SK-N-SH (cell line): ENCODE measurements around the gene TNN. TPM values are rescaled to one million over a fixed set of nuclear protein-coding genes. Genes with fewer than 3 reads are reported as not detected.

Experiments used
- CTCF ChIA-PET: fragments of 300-600, 350-600 bp; formaldehyde crosslinking; extraction: SDS; loops from one replicate; lab custom pipeline; 2021; lab: Yijun Ruan, JAX
- POLR2A ChIA-PET: fragments of 350-600 bp; sonication (Branson Sonifier 250); formaldehyde crosslinking; extraction: SDS; loops from one replicate; lab custom pipeline; 2020; ENCODE audit warnings: antibody characterized with exemption, inconsistent platforms; lab: Yijun Ruan, JAX
- DNase-seq: peaks from one replicate; pipeline ENCODE4 v3.0.0; 2012
- H2AFZ ChIP-seq: fragments of 200-600 bp; sonication (generic); 2 replicates; pipeline ENCODE4 v1.8.1; 2016; ENCODE audit warnings: antibody characterized with exemption, mild to moderate bottlenecking, low read depth
- H3F3A ChIP-seq: fragments of 200-600 bp; sonication (generic); replicated peaks from 2 replicates; pipeline ENCODE3; 2016; ENCODE audit warnings: antibody characterized with exemption, mild to moderate bottlenecking; ENCODE audit not compliant: insufficient read depth
- H3K27ac ChIP-seq, 2 experiments: fragments of 200-500 bp in 1 of 2; fragments of 200-600 bp in 1 of 2; sonication (Bioruptor generic) in 1 of 2; sonication (generic), shearing (Covaris generic) in 1 of 2; 2 replicates each; pipeline versions ENCODE4 v1.5.1 to v1.6.1; 2014 to 2016; ENCODE audit warnings: low read depth in 2 of 2, inconsistent platforms in 1 of 2, low read length in 1 of 2, mild to moderate bottlenecking in 1 of 2, mixed read lengths in 1 of 2
- H3K27me3 ChIP-seq: fragments of 200-600 bp; sonication (generic), shearing (Covaris generic); 2 replicates; pipeline ENCODE4 v1.6.1; 2016; ENCODE audit warnings: mixed run types; ENCODE audit not compliant: insufficient read depth
- H3K36me3 ChIP-seq, 2 experiments: fragments of 200-500 bp in 1 of 2; fragments of 200-600 bp in 1 of 2; sonication (Bioruptor generic) in 1 of 2; sonication (generic) in 1 of 2; replicated peaks in 1 of 2; 2 replicates each; pipeline versions ENCODE3 to v1.5.1; 2014 to 2016; ENCODE audit warnings: low read length in 1 of 2, mild to moderate bottlenecking in 1 of 2; ENCODE audit not compliant: insufficient read depth in 2 of 2, control insufficient read depth in 1 of 2
- H3K4me1 ChIP-seq, 2 experiments: fragments of 200-500 bp in 1 of 2; fragments of 200-600 bp in 1 of 2; sonication (Bioruptor generic) in 1 of 2; sonication (generic), shearing (Covaris generic) in 1 of 2; 2 replicates each; pipeline versions ENCODE4 v1.5.1 to v1.6.1; 2014 to 2016; ENCODE audit warnings: low read depth in 1 of 2, low read length in 1 of 2, mixed run types in 1 of 2; ENCODE audit not compliant: insufficient read depth in 2 of 2, control insufficient read depth in 1 of 2
- H3K4me2 ChIP-seq: fragments of 200-600 bp; sonication (generic), shearing (Covaris generic); 2 replicates; pipeline ENCODE4 v1.6.1; 2017; ENCODE audit warnings: mixed run types
- H3K4me3 ChIP-seq, 2 experiments: fragments of 200-500 bp in 1 of 2; fragments of 200-600 bp in 1 of 2; sonication (Bioruptor generic) in 1 of 2; sonication (generic), shearing (Covaris generic) in 1 of 2; 2 replicates each; pipeline versions ENCODE4 v1.5.1 to v1.8.1; 2014 to 2016; ENCODE audit warnings: low read depth in 2 of 2, inconsistent platforms in 1 of 2, low read length in 1 of 2, mild to moderate bottlenecking in 1 of 2, mixed read lengths in 1 of 2, moderate library complexity in 1 of 2
- H3K79me2 ChIP-seq: fragments of 200-600 bp; sonication (generic); 2 replicates; pipeline ENCODE4 v1.8.1; 2017; ENCODE audit warnings: mild to moderate bottlenecking; ENCODE audit not compliant: insufficient read depth
- H3K9ac ChIP-seq: fragments of 200-600 bp; sonication (generic); 2 replicates; pipeline ENCODE4 v1.6.1; 2017; ENCODE audit warnings: mixed run types
- H3K9me2 ChIP-seq: fragments of 200-600 bp; sonication (generic); 2 replicates; pipeline ENCODE4 v1.6.1; 2017; ENCODE audit warnings: mixed run types
- H3K9me3 ChIP-seq: fragments of 200-600 bp; sonication (generic); 2 replicates; pipeline ENCODE4 v1.6.1; 2017; ENCODE audit warnings: mixed run types, mild to moderate bottlenecking, moderate library complexity
- H4K20me1 ChIP-seq: fragments of 200-600 bp; sonication (generic); 2 replicates; pipeline ENCODE4 v1.6.1; 2017; ENCODE audit warnings: mild to moderate bottlenecking, mixed run types; ENCODE audit not compliant: insufficient read depth
- CHD2 ChIP-seq: fragments of 150-350 bp; IDR thresholded peaks from 2 replicates; pipeline ENCODE4 v1.6.1; 2018; ENCODE audit warnings: low read length; ENCODE audit not compliant: partially characterized antibody
- CTCF ChIP-seq: fragments of 200-600 bp; sonication (generic); IDR thresholded peaks from 2 replicates; pipeline ENCODE4 v1.6.1; 2017; ENCODE audit warnings: antibody characterized with exemption, mild to moderate bottlenecking, moderate library complexity
- EP300 ChIP-seq, 2 experiments: IDR thresholded peaks; 2 replicates each; pipeline versions ENCODE4 v1.4.0 to v1.6.1; 2012; ENCODE audit warnings: borderline replicate concordance in 1 of 2, low read depth in 1 of 2, low read length in 1 of 2
- EZH2phosphoT487 ChIP-seq: fragments of 200-600 bp; sonication (generic); IDR thresholded peaks from 2 replicates; pipeline ENCODE4 v1.6.1; 2017; ENCODE audit warnings: low read depth, mixed run types, mild to moderate bottlenecking, antibody characterized with exemption, moderate library complexity, borderline replicate concordance
- FOSL2 ChIP-seq: IDR thresholded peaks from 2 replicates; pipeline ENCODE4 v1.4.0; 2012; ENCODE audit warnings: low read depth, mild to moderate bottlenecking, moderate library complexity, borderline replicate concordance
- FOXJ3 ChIP-seq: sonication (generic); formaldehyde crosslinking; IDR thresholded peaks from 2 replicates; pipeline ENCODE4 v1.5.1; 2020; ENCODE audit warnings: mild to moderate bottlenecking, missing genetic modification reagents
- FOXM1 ChIP-seq: IDR thresholded peaks from 2 replicates; pipeline ENCODE4 v1.4.0; 2012; ENCODE audit warnings: low read depth, mild to moderate bottlenecking
- GABPA ChIP-seq: IDR thresholded peaks from 2 replicates; pipeline ENCODE4 v1.4.0; 2012; ENCODE audit warnings: low read depth, mild to moderate bottlenecking
- IRF3 ChIP-seq: fragments of 150-350 bp; IDR thresholded peaks from 2 replicates; pipeline ENCODE4 v1.6.1; 2016; ENCODE audit warnings: mild to moderate bottlenecking, low read depth, low read length
- JUND ChIP-seq: IDR thresholded peaks from 2 replicates; pipeline ENCODE4 v1.4.0; 2012
- MAX ChIP-seq: IDR thresholded peaks from 2 replicates; pipeline ENCODE4 v1.4.0; 2012; ENCODE audit warnings: low read depth
- MXI1 ChIP-seq: IDR thresholded peaks from 2 replicates; pipeline ENCODE4 v1.6.1; 2012; ENCODE audit warnings: mild to moderate bottlenecking, low read depth, low read length, improper control_type of control experiment
- NRF1 ChIP-seq: IDR thresholded peaks from 2 replicates; pipeline ENCODE4 v1.6.1; 2012; ENCODE audit warnings: low read depth, mild to moderate bottlenecking, low read length
- PBX3 ChIP-seq: IDR thresholded peaks from 2 replicates; pipeline ENCODE4; 2012
- POLR2AphosphoS5 ChIP-seq: IDR thresholded peaks from 2 replicates; pipeline ENCODE4 v1.6.1; 2012; ENCODE audit warnings: low read depth, low read length
- RFX5 ChIP-seq: IDR thresholded peaks from 2 replicates; pipeline ENCODE4 v1.6.1; 2012; ENCODE audit warnings: mild to moderate bottlenecking, improper control_type of control experiment, low read length
- RXRA ChIP-seq: IDR thresholded peaks from 2 replicates; pipeline ENCODE4 v1.4.0; 2012; ENCODE audit warnings: low read depth, mild to moderate bottlenecking, borderline replicate concordance
- SIN3A ChIP-seq: IDR thresholded peaks from 2 replicates; pipeline ENCODE4 v1.6.1; 2012; ENCODE audit warnings: low read depth, mild to moderate bottlenecking, low read length, moderate library complexity, borderline replicate concordance
- SMC3 ChIP-seq: IDR thresholded peaks from 2 replicates; pipeline ENCODE4 v1.6.1; 2012; ENCODE audit warnings: low read depth, low read length, improper control_type of control experiment
- YY1 ChIP-seq: IDR thresholded peaks from 2 replicates; pipeline ENCODE4 v1.4.0; 2012; ENCODE audit warnings: low read depth, mild to moderate bottlenecking
- WGBS: methylation state at CpG from one replicate; pipeline ENCODE4 v1.1.6; 2017; ENCODE audit warnings: low lambda C conversion rate; 5-methylcytosine and 5-hydroxymethylcytosine counted together
- polyA plus RNA-seq, 3 experiments: library from polyadenylated mRNA; depleted of rRNA; stranded (reverse); fragments of >200 nt; gene quantifications; 2 replicates each; pipeline ENCODE4 v1.2.3, GENCODE V29; 2012

TNN gene
- polyA plus RNA-seq, 1 of the 3 experiments (the other 2 are of a cell fraction): not detected

- Histone ChIP-seq H3F3A (no peaks in the 10 kb centered on the region), H3K27ac (no peak overlapping the region), H3K79me2 (no peaks in the 10 kb centered on the region), H3K9ac (no peak overlapping the region), H3K4me2 (no peak overlapping the region), H3K4me1 (no peaks in the 10 kb centered on the region)
- no peak for DNase-seq
- POLR2A ChIA-PET: no interaction called here
- 34% methylated on average over 3 of the region's 3 CpGs for WGBS
- no peak for TF ChIP-seq SIN3A
- TF ChIP-seq FOSL2: no peak
- no peak for TF ChIP-seq FOXM1
- no peak for TF ChIP-seq MAX
- TF ChIP-seq JUND: no peak
- no peak for TF ChIP-seq PBX3
- no peak for TF ChIP-seq EP300 (IDR thresholded peaks at IDR 0.05; ENCODE audit: borderline replicate concordance in 1 of 2, low read depth in 1 of 2, low read length in 1 of 2)
- no peak for TF ChIP-seq RFX5
- TF ChIP-seq POLR2AphosphoS5: no peak
- no peak for TF ChIP-seq RXRA
- TF ChIP-seq CHD2: no peak
- no peak for TF ChIP-seq YY1
- TF ChIP-seq SMC3: no peak
- no peak for TF ChIP-seq CTCF
- TF ChIP-seq, all 33 proteins: peak for 0
- H4K20me1 ChIP-seq: no peaks in the 10 kb centered on the region
- no peaks in the 10 kb centered on the region for H3K9me3 ChIP-seq
- CTCF ChIA-PET: interaction anchor here (0.8 to 2.4 kb wide), 3 partner anchors 22 to 100 kb away, joined by 3 to 11 read pairs (median 4); no protein-coding TSS in a partner anchor
- no peaks in the 10 kb centered on the region for H3K36me3 ChIP-seq
- no peaks in the 10 kb centered on the region for H3K27me3 ChIP-seq
- H3K9me2 ChIP-seq: no peaks in the 10 kb centered on the region
- no peak overlapping the region for H2AFZ ChIP-seq
- H3K4me3 ChIP-seq: no peak overlapping the region; a peak in 1 of 4 replicates
These were observed 12.9 kb upstream of the TNN start for GRCh38 chr1:175054736-175055135.

GRCh38 chr1:175062339-175062738 lies 5.3 kb upstream of the TNN start:
- H3F3A ChIP-seq: no peaks in the 10 kb centered on the region
- H4K20me1 ChIP-seq: no peaks in the 10 kb centered on the region
- 0% methylated on average over 1 of the region's 1 CpG for WGBS
- POLR2A ChIA-PET: no interaction called here
- H3K9ac ChIP-seq: no peak overlapping the region
- no peaks in the 10 kb centered on the region for H3K36me3 ChIP-seq
- H3K4me1 ChIP-seq: no peaks in the 10 kb centered on the region
- no peaks in the 10 kb centered on the region for H3K79me2 ChIP-seq
- H3K4me3 ChIP-seq: no peak overlapping the region
- DNase-seq: no peak
- no peaks in the 10 kb centered on the region for H3K9me3 ChIP-seq
- H3K9me2 ChIP-seq: no peaks in the 10 kb centered on the region
- no peak overlapping the region for H3K27ac ChIP-seq
- no peak overlapping the region for H2AFZ ChIP-seq
- TF ChIP-seq GABPA (no peak), MAX (no peak), EZH2phosphoT487 (no peak), NRF1 (no peak), MXI1 (no peak), IRF3 (no peak), FOXJ3 (CRISPR knock-in tag) (no peak), SMC3 (no peak)
- CTCF ChIA-PET: interaction anchor here (1.1 kb wide), 1 partner anchor 63 kb away, joined by 3 read pairs; no protein-coding TSS in a partner anchor
- H3K4me2 ChIP-seq: no peak overlapping the region
- no peaks in the 10 kb centered on the region for H3K27me3 ChIP-seq
